Measurements from ENCODE around the gene SYPL1.

SYPL1 gene

GRCh38 chr7:106092204-106092603 is 19.9 kb downstream of the SYPL1 start:
- DNase-seq (ENCODE audit: low read depth), result no peak

GRCh38 chr7:106089647-106090046 is 22.5 kb downstream of the SYPL1 start:
- no peak for DNase-seq (ENCODE audit: low read depth)

- DNase-seq (ENCODE audit: low read depth), result no peak
These were observed 24.1 kb downstream of the SYPL1 start for GRCh38 chr7:106088014-106088413.

- no peak for DNase-seq (ENCODE audit: low read depth)
These were observed 26.1 kb downstream of the SYPL1 start for GRCh38 chr7:106086062-106086461.

- no peak for DNase-seq (ENCODE audit: low read depth)
These were observed 27.1 kb downstream of the SYPL1 start for GRCh38 chr7:106085015-106085414.

- no peak for DNase-seq (ENCODE audit: low read depth)
These were observed 28.4 kb downstream of the SYPL1 start for GRCh38 chr7:106083717-106084116.

GRCh38 chr7:106082087-106082854 is 29.8 kb downstream of the SYPL1 start:
- DNase-seq (ENCODE audit: low read depth), result no peak

GRCh38 chr7:106080300-106080987 is 31.7 kb downstream of the SYPL1 start:
- no peak for DNase-seq (ENCODE audit: low read depth)

GRCh38 chr7:106076537-106076936 is 35.6 kb downstream of the SYPL1 start:
- no peak for DNase-seq (ENCODE audit: low read depth)

GRCh38 chr7:106075937-106076336 is 36.2 kb downstream of the SYPL1 start:
- no peak for DNase-seq (ENCODE audit: low read depth)

- DNase-seq (ENCODE audit: low read depth), result no peak
These were observed 37.9 kb downstream of the SYPL1 start for GRCh38 chr7:106074257-106074656.

GRCh38 chr7:106073701-106074100 is 38.4 kb downstream of the SYPL1 start:
- DNase-seq (ENCODE audit: low read depth), result no peak

- DNase-seq (ENCODE audit: low read depth), result no peak
These were observed 39.4 kb downstream of the SYPL1 start for GRCh38 chr7:106072715-106073091.

- no peak for DNase-seq (ENCODE audit: low read depth)
These were observed 40.0 kb downstream of the SYPL1 start for GRCh38 chr7:106071999-106072714.

GRCh38 chr7:106071356-106071998 is 40.6 kb downstream of the SYPL1 start:
- no peak for DNase-seq (ENCODE audit: low read depth)

- no peak for DNase-seq (ENCODE audit: low read depth)
These were observed 41.4 kb downstream of the SYPL1 start for GRCh38 chr7:106070567-106071254.

- no peak for DNase-seq (ENCODE audit: low read depth)
These were observed 41.9 kb downstream of the SYPL1 start for GRCh38 chr7:106070201-106070551.

GRCh38 chr7:106069471-106070200 is 42.5 kb downstream of the SYPL1 start:
- DNase-seq (ENCODE audit: low read depth), result no peak

- DNase-seq (ENCODE audit: low read depth), result no peak
These were observed 43.1 kb downstream of the SYPL1 start for GRCh38 chr7:106068986-106069385.

GRCh38 chr7:106068538-106068961 is 43.6 kb downstream of the SYPL1 start:
- no peak for DNase-seq (ENCODE audit: low read depth)

GRCh38 chr7:106067678-106068077 is 44.4 kb downstream of the SYPL1 start:
- DNase-seq (ENCODE audit: low read depth), result no peak

Data from HS-5 (cell line).